ENCODE measurements around the gene ZNF185.
A peak's percentile ranks its signal among the peaks of the same experiment; 100 is the strongest.

Gene ZNF185

GRCh38 chrX:152917656-152918579 lies 20.1 kb downstream of the ZNF185 start:
- no peaks in the 10 kb centered on the region for H3K9me3 Mint-ChIP-seq
- peak overlapping the region; percentile 49 for H3K4me3 Mint-ChIP-seq
- no peaks in the 10 kb centered on the region for H3K36me3 Mint-ChIP-seq
- ATAC-seq (ENCODE audit: low read depth), result no peak
- H3K27ac Mint-ChIP-seq, result no peak overlapping the region
- DNase-seq (ENCODE audit: low spot score in 2 of 2), result no peak
- no peaks in the 10 kb centered on the region for H3K4me1 Mint-ChIP-seq
- peaks cover 4% of the 10 kb centered on the region for H3K27me3 Mint-ChIP-seq

- H3K4me1 Mint-ChIP-seq, result no peaks in the 10 kb centered on the region
Measured at GRCh38 chrX:152918707-152919106, 20.8 kb downstream of the ZNF185 start.

GRCh38 chrX:152923599-152923998 lies 25.7 kb downstream of the ZNF185 start:
- Mint-ChIP-seq H3K27me3 (peaks cover 1% of the 10 kb centered on the region), H3K4me1 (peaks cover 2% of the 10 kb centered on the region), H3K36me3 (no peaks in the 10 kb centered on the region), H3K9me3 (no peaks in the 10 kb centered on the region), H3K27ac (no peak overlapping the region), H3K4me3 (no peak overlapping the region)
- DNase-seq (ENCODE audit: low spot score in 2 of 2), result no peak
- ATAC-seq (ENCODE audit: low read depth), result no peak

More at GRCh38 chrX:152918707-152919106, 20.8 kb downstream of the ZNF185 start:
- ATAC-seq (ENCODE audit: low read depth), result no peak
- H3K4me3 Mint-ChIP-seq, result no peak overlapping the region
- no peaks in the 10 kb centered on the region for H3K9me3 Mint-ChIP-seq
- peaks cover 4% of the 10 kb centered on the region for H3K27me3 Mint-ChIP-seq
- no peak overlapping the region for H3K27ac Mint-ChIP-seq
- DNase-seq (ENCODE audit: low spot score in 2 of 2), result no peak
- H3K36me3 Mint-ChIP-seq, result no peaks in the 10 kb centered on the region

- H3K9me3 Mint-ChIP-seq, result no peaks in the 10 kb centered on the region
- DNase-seq (ENCODE audit: low spot score in 2 of 2) (no peak), ATAC-seq (ENCODE audit: low read depth) (no peak)
- peaks cover 2% of the 10 kb centered on the region for H3K4me1 Mint-ChIP-seq
- no peaks in the 10 kb centered on the region for H3K36me3 Mint-ChIP-seq
- no peak overlapping the region for H3K27ac Mint-ChIP-seq
- peaks cover 4% of the 10 kb centered on the region for H3K27me3 Mint-ChIP-seq
- H3K4me3 Mint-ChIP-seq, result no peak overlapping the region
Measured at GRCh38 chrX:152925835-152926234, 28.0 kb downstream of the ZNF185 start.

GRCh38 chrX:152926279-152926678 lies 28.4 kb downstream of the ZNF185 start:
- H3K4me3 Mint-ChIP-seq, result no peak overlapping the region
- DNase-seq (ENCODE audit: low spot score in 2 of 2), result peak in 1 of 2 donors; percentile 23
- ATAC-seq (ENCODE audit: low read depth), result peak; percentile 72
- no peaks in the 10 kb centered on the region for H3K9me3 Mint-ChIP-seq
- H3K27me3 Mint-ChIP-seq, result peaks cover 4% of the 10 kb centered on the region
- no peak overlapping the region for H3K27ac Mint-ChIP-seq
- H3K4me1 Mint-ChIP-seq, result peaks cover 2% of the 10 kb centered on the region
- H3K36me3 Mint-ChIP-seq, result no peaks in the 10 kb centered on the region

DNA sequence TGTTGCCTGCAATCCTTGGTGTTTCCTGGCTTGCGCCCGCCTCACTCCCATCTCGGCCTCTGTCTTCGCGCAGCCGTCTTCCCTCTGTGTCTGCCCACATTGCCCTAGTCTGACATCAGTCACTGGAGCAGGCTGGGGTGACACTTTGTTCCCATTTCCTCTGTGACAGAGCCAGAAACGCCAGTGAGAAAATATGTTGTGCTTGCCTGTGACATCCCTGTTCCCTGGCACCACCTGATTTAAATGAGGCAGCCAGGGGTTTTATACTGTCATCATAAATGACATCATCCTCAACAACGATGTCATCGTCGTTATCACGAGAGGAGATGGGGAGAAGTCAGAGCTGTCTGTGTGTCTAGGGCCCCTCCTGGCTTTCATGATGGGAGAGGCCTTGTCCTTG lies 29.1 kb downstream of the ZNF185 start:
- peaks cover 3% of the 10 kb centered on the region for H3K27me3 Mint-ChIP-seq
- ATAC-seq (ENCODE audit: low read depth) (no peak), DNase-seq (ENCODE audit: low spot score in 2 of 2) (no peak)
- H3K27ac Mint-ChIP-seq, result no peak overlapping the region
- no peaks in the 10 kb centered on the region for H3K9me3 Mint-ChIP-seq
- peaks cover 2% of the 10 kb centered on the region for H3K4me1 Mint-ChIP-seq
- no peaks in the 10 kb centered on the region for H3K36me3 Mint-ChIP-seq
- no peak overlapping the region for H3K4me3 Mint-ChIP-seq

GRCh38 chrX:152927858-152928760 lies 30.2 kb downstream of the ZNF185 start:
- Mint-ChIP-seq H3K9me3 (no peaks in the 10 kb centered on the region), H3K36me3 (no peaks in the 10 kb centered on the region), H3K4me3 (no peak overlapping the region), H3K4me1 (peaks cover 2% of the 10 kb centered on the region), H3K27me3 (peaks cover 3% of the 10 kb centered on the region), H3K27ac (no peak overlapping the region)
- DNase-seq (ENCODE audit: low spot score in 2 of 2) (no peak), ATAC-seq (ENCODE audit: low read depth) (no peak)

- Mint-ChIP-seq H3K27me3 (peaks cover 3% of the 10 kb centered on the region), H3K27ac (no peak overlapping the region), H3K4me3 (no peak overlapping the region), H3K9me3 (no peaks in the 10 kb centered on the region), H3K36me3 (no peaks in the 10 kb centered on the region), H3K4me1 (peaks cover 2% of the 10 kb centered on the region)
- ATAC-seq (ENCODE audit: low read depth) (no peak), DNase-seq (ENCODE audit: low spot score in 2 of 2) (no peak)
Measured at GRCh38 chrX:152928761-152929400, 31.0 kb downstream of the ZNF185 start.

DNA sequence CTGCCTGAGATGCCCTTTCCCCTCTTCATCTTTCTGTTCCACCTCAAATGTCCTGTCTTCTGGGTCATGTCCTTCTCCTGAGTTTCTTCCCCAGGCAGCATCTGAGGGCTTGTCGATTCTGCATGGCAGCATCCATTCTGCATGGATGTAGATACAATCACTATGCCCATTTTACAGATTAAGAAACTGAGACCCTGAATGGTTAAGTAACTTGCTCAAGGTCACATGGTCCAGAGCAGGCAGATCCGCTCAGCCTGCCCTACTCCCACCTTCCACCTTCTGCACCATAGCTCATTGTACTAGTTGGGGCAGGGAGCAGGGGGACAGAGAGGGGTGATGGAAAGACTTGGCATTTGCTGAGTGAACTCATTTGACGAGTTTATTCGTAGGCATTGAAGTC lies 32.0 kb downstream of the ZNF185 start:
- no peaks in the 10 kb centered on the region for H3K9me3 Mint-ChIP-seq
- H3K27me3 Mint-ChIP-seq, result peaks cover 3% of the 10 kb centered on the region
- no peak overlapping the region for H3K4me3 Mint-ChIP-seq
- peaks cover 2% of the 10 kb centered on the region for H3K4me1 Mint-ChIP-seq
- no peak overlapping the region for H3K27ac Mint-ChIP-seq
- DNase-seq (ENCODE audit: low spot score in 2 of 2) (no peak), ATAC-seq (ENCODE audit: low read depth) (no peak)
- no peaks in the 10 kb centered on the region for H3K36me3 Mint-ChIP-seq

DNA sequence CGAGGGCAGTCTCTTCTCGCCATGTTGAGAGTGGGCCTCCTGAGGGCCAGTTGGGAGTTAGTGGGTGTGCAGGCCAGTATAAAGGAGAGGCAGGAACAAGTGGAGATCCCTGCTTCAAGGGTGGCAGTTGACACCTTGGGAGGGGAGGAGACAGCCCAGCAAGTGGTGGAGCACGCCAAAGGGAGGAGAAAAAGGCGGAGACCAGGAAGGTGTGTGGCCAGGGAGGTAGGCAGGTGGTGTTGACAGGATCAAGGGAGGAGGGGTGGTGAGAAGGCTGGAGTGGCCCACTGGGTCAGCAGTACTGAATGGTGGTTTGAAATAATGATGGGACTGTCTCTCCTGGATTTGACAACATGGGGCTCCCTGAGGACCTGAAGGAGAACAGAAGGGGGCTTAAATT lies 32.6 kb downstream of the ZNF185 start:
- H3K4me1 Mint-ChIP-seq, result peaks cover 2% of the 10 kb centered on the region
- H3K27me3 Mint-ChIP-seq, result peaks cover 3% of the 10 kb centered on the region
- H3K4me3 Mint-ChIP-seq, result no peak overlapping the region
- DNase-seq (ENCODE audit: low spot score in 2 of 2) (no peak), ATAC-seq (ENCODE audit: low read depth) (no peak)
- H3K9me3 Mint-ChIP-seq, result no peaks in the 10 kb centered on the region
- no peaks in the 10 kb centered on the region for H3K36me3 Mint-ChIP-seq
- H3K27ac Mint-ChIP-seq, result no peak overlapping the region

- no peaks in the 10 kb centered on the region for H3K9me3 Mint-ChIP-seq
- DNase-seq (ENCODE audit: low spot score in 2 of 2), result no peak
- no peaks in the 10 kb centered on the region for H3K36me3 Mint-ChIP-seq
- H3K4me3 Mint-ChIP-seq, result no peak overlapping the region
- H3K4me1 Mint-ChIP-seq, result no peaks in the 10 kb centered on the region
- peaks cover 3% of the 10 kb centered on the region for H3K27me3 Mint-ChIP-seq
- no peak for ATAC-seq (ENCODE audit: low read depth)
- H3K27ac Mint-ChIP-seq, result no peak overlapping the region
Measured at GRCh38 chrX:152932144-152932543, 34.3 kb downstream of the ZNF185 start.

DNA sequence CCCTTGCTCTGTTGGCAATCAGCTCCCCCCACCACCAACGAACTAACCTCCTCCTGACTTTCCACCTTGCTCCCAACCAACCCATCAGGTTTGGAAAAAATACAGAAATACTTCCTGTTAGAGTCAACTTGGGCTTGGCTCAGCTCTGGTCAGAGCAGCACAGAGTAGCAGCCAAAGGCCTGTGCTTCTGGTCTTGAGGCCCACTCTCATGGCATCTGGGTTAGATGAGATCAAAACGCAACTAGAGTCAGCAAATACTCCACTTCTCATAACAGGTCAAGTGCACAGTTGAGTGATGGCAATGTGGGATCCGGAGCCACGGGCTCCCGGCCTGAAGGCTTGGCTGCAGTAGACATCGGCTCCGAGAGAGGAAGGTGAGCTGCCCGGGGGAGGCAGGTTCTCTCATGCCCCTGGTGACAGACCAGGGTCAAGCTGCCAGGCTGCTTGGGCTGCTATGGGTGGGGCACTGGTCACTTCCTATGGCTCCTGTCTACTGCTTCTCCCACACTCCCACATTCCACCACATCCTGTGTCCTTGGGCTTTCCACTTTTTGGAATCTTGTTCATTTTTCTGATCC lies 34.8 kb downstream of the ZNF185 start:
- Mint-ChIP-seq H3K4me3 (no peak overlapping the region), H3K9me3 (no peaks in the 10 kb centered on the region), H3K4me1 (no peaks in the 10 kb centered on the region), H3K27me3 (peaks cover 3% of the 10 kb centered on the region), H3K27ac (no peak overlapping the region), H3K36me3 (no peaks in the 10 kb centered on the region)
- ATAC-seq (ENCODE audit: low read depth) (no peak), DNase-seq (ENCODE audit: low spot score in 2 of 2) (no peak)

DNA sequence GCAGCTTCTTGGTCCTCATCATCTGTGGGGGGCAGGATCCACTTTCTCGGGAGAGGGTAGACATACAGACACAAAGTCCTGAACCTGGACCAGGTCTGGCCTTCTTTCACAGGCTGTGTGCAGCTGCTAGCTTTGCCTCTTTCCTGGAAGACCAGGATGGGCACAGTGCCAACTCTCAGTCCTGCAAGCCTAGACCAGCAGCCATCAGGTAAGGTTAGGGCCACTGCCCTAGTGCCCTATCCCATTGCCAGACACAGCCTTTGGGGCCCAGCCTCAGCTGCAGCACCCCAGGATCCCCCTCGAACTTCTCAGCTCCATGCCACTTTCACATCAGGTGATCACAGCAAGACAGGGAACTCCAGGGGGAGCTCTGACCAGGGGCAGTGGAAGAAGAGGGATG lies 38.4 kb downstream of the ZNF185 start:
- DNase-seq (ENCODE audit: low spot score in 2 of 2), result no peak
- Mint-ChIP-seq H3K4me1 (no peaks in the 10 kb centered on the region), H3K27ac (no peak overlapping the region), H3K4me3 (no peak overlapping the region), H3K9me3 (no peaks in the 10 kb centered on the region), H3K36me3 (no peaks in the 10 kb centered on the region), H3K27me3 (no peaks in the 10 kb centered on the region)
- no peak for ATAC-seq (ENCODE audit: low read depth)
